ENCODE results near the gene PLA2G2F. TPM values are rescaled to one million over a fixed set of nuclear protein-coding genes. Genes with fewer than 3 reads are reported as not detected.

Gene PLA2G2F
- total and polyA plus RNA-seq, 7 donors = 0.60 to 0.80 TPM; not detected in 5

- peak; percentile 58 for DNase-seq
These were observed 10.6 kb downstream of the PLA2G2F start for GRCh38 chr1:20149601-20150325.

GRCh38 chr1:20150326-20150705, 11.2 kb downstream of the PLA2G2F start:
- Histone ChIP-seq H3K27ac (no peak overlapping the region), H3K4me3 (no peak overlapping the region), H3K9me3 (no peaks in the 10 kb centered on the region), H3K4me1 (peaks cover 0 to 25% (median 13%) of the 10 kb centered on the region in 4 donors), H3K27me3 (no peaks in the 10 kb centered on the region), H3K36me3 (no peaks in the 10 kb centered on the region)
- TF ChIP-seq EP300 (IDR thresholded peaks at IDR 0.05) = no peak
- no peak for TF ChIP-seq POLR2A (IDR thresholded peaks at IDR 0.05)
- TF ChIP-seq POLR2AphosphoS5 (IDR thresholded peaks at IDR 0.05) = no peak
- no peak for TF ChIP-seq CTCF (IDR thresholded peaks at IDR 0.05)
- intact Hi-C loops (cut with DNase I) = loop anchor here (5.0 kb wide), 1 partner anchor 47 kb away; no protein-coding TSS in a partner anchor
- WGBS, 2 donors = 85 to 94% methylated on average over 8 of the region's 8 CpGs
- DNase-seq = peak; percentile 48

More at GRCh38 chr1:20149601-20150325, 10.6 kb downstream of the PLA2G2F start:
- Histone ChIP-seq H3K36me3 (no peaks in the 10 kb centered on the region), H3K9me3 (no peaks in the 10 kb centered on the region), H3K4me3 (no peak overlapping the region), H3K27me3 (no peaks in the 10 kb centered on the region), H3K27ac (no peak overlapping the region), H3K4me1 (peaks cover 0 to 24% (median 13%) of the 10 kb centered on the region in 4 donors)
- intact Hi-C loops (cut with DNase I) = loop anchor here (5.0 kb wide), 1 partner anchor 48 kb away; no protein-coding TSS in a partner anchor
- TF ChIP-seq POLR2AphosphoS5 (IDR thresholded peaks at IDR 0.05) (no peak), CTCF (IDR thresholded peaks at IDR 0.05) (no peak), EP300 (IDR thresholded peaks at IDR 0.05) (no peak), POLR2A (IDR thresholded peaks at IDR 0.05) (no peak)
- 85 to 90% methylated on average over 27 of the region's 27 CpGs for WGBS, 2 donors

- H3K27ac ChIP-seq = no peak overlapping the region
- intact Hi-C loops (cut with DNase I) = loop anchor here (5.0 kb wide), 1 partner anchor 46 kb away; no protein-coding TSS in a partner anchor
These were observed 11.8 kb downstream of the PLA2G2F start for GRCh38 chr1:20150969-20151368.

GRCh38 chr1:20151906-20152598, 12.9 kb downstream of the PLA2G2F start:
- Histone ChIP-seq H3K36me3 (no peaks in the 10 kb centered on the region), H3K9me3 (no peaks in the 10 kb centered on the region), H3K27ac (peak overlapping the region in 3 of 4 donors; percentile 13 to 42 (median 32)), H3K27me3 (no peaks in the 10 kb centered on the region), H3K4me1 (peaks cover 0 to 25% (median 13%) of the 10 kb centered on the region in 4 donors), H3K4me3 (peak overlapping the region; percentile 27 to 54 (median 42))
- WGBS, 2 donors = 4 to 9% methylated on average over 29 of the region's 29 CpGs
- peak; percentile 93 for DNase-seq
- TF ChIP-seq POLR2A (IDR thresholded peaks at IDR 0.05) = no peak
- TF ChIP-seq POLR2AphosphoS5 (IDR thresholded peaks at IDR 0.05) = peak in 1 of 4 donors; percentile 15
- TF ChIP-seq CTCF (IDR thresholded peaks at IDR 0.05) = peak; percentile 93 to 97 (median 94)
- no peak for TF ChIP-seq EP300 (IDR thresholded peaks at IDR 0.05)
- intact Hi-C loops (cut with DNase I) = loop anchor here (1.0 to 5.0 kb wide), 4 partner anchors 45 to 234 kb away; no protein-coding TSS in a partner anchor

More at GRCh38 chr1:20150969-20151368, 11.8 kb downstream of the PLA2G2F start:
- WGBS, 2 donors = 80 to 87% methylated on average over 6 of the region's 6 CpGs
- Histone ChIP-seq H3K36me3 (no peaks in the 10 kb centered on the region), H3K4me1 (peaks cover 0 to 25% (median 13%) of the 10 kb centered on the region in 4 donors), H3K4me3 (no peak overlapping the region), H3K9me3 (no peaks in the 10 kb centered on the region), H3K27me3 (no peaks in the 10 kb centered on the region)
- TF ChIP-seq EP300 (IDR thresholded peaks at IDR 0.05) (no peak), CTCF (IDR thresholded peaks at IDR 0.05) (no peak), POLR2AphosphoS5 (IDR thresholded peaks at IDR 0.05) (no peak)
- peak; percentile 47 for DNase-seq
